Fibroblast of lung (primary cell): Measurements from ENCODE around the gene LTA4H. TPM values are rescaled to one million over a fixed set of nuclear protein-coding genes. Genes with fewer than 3 reads are reported as not detected.
A peak's percentile ranks its signal among the peaks of the same experiment; 100 is the strongest.

Experiments
- DNase-seq, 2 donors: peaks; one replicate each; pipeline versions ENCODE4 v3.0.0 to v3.0.0-alpha.2; 2010; ENCODE audit warnings: low read depth in 2 of 2
- H2AFZ ChIP-seq: 2 replicates; pipeline ENCODE4 v1.5.1; 2012; ENCODE audit warnings: low read length, control low read depth, inconsistent platforms
- H3K27ac ChIP-seq: 2 replicates; pipeline ENCODE4 v1.5.1; 2011; ENCODE audit warnings: low read length, control low read depth; ENCODE audit not compliant: insufficient read depth
- H3K27me3 ChIP-seq: 2 replicates; pipeline ENCODE4 v1.5.1; 2011; ENCODE audit warnings: mild to moderate bottlenecking, low read length; ENCODE audit not compliant: control insufficient read depth, insufficient read depth
- H3K36me3 ChIP-seq: 2 replicates; pipeline ENCODE4 v1.5.1; 2011; ENCODE audit warnings: low read length; ENCODE audit not compliant: control insufficient read depth, insufficient read depth
- H3K4me1 ChIP-seq: 2 replicates; pipeline ENCODE4 v1.5.1; 2011; ENCODE audit warnings: low read length; ENCODE audit not compliant: control insufficient read depth, insufficient read depth; ENCODE audit errors: extremely low read depth
- H3K4me2 ChIP-seq: 2 replicates; pipeline ENCODE4 v1.5.1; 2011; ENCODE audit warnings: low read length, control low read depth; ENCODE audit not compliant: insufficient read depth; ENCODE audit errors: extremely low read depth
- H3K4me3 ChIP-seq, 4 experiments: fragments of 200-600 bp in 1 of 4; sonication (generic) in 1 of 4; replicated peaks in 1 of 4; 2 replicates each; pipeline ENCODE4 v1.5.1; 2011 to 2016; ENCODE audit warnings: low read length in 4 of 4, low read depth in 3 of 4, mild to moderate bottlenecking in 3 of 4, control low read depth in 2 of 4, inconsistent platforms in 1 of 4, mixed read lengths in 1 of 4; ENCODE audit not compliant: insufficient read depth in 1 of 4; ENCODE audit errors: control extremely low read depth in 1 of 4
- H3K79me2 ChIP-seq: 2 replicates; pipeline ENCODE4 v1.5.1; 2012; ENCODE audit warnings: mild to moderate bottlenecking, low read length, inconsistent platforms; ENCODE audit not compliant: control insufficient read depth, insufficient read depth
- H3K9ac ChIP-seq: 2 replicates; pipeline ENCODE4 v1.5.1; 2011; ENCODE audit warnings: mild to moderate bottlenecking, low read length, control low read depth; ENCODE audit not compliant: insufficient read depth
- H3K9me3 ChIP-seq: 2 replicates; pipeline ENCODE4 v1.5.1; 2012; ENCODE audit warnings: low read depth, low read length; ENCODE audit not compliant: control insufficient read depth, insufficient read depth
- H4K20me1 ChIP-seq: 2 replicates; pipeline ENCODE4 v1.5.1; 2011; ENCODE audit warnings: low read length; ENCODE audit not compliant: control insufficient read depth, insufficient read depth; ENCODE audit errors: extremely low read depth
- CTCF ChIP-seq, 2 donors: IDR thresholded peaks in 1 of 2; conservative IDR thresholded peaks in 1 of 2; 1 replicate in 1 of 2; 2 replicates in 1 of 2; pipeline ENCODE4 v1.5.1; 2011 to 2012; ENCODE audit warnings: low read length in 2 of 2, control low read depth in 1 of 2, inconsistent platforms in 1 of 2, low read depth in 1 of 2, mild to moderate bottlenecking in 1 of 2
- EZH2 ChIP-seq: IDR thresholded peaks from 2 replicates; pipeline ENCODE4 v1.5.1; 2012; ENCODE audit warnings: low read length, control low read depth, mild to moderate bottlenecking; ENCODE audit errors: missing control alignments
- polyA plus RNA-seq, 2 donors: library from polyadenylated mRNA; depleted of rRNA in 1 of 2; stranded (reverse) in 1 of 2; unstranded in 1 of 2; fragments of >200 nt; gene quantifications; 2 replicates each; pipeline ENCODE4 v1.2.1, GENCODE V29; 2011 to 2012; ENCODE audit warnings: missing spikeins in 1 of 2
- total RNA-seq: library from RNA; depleted of rRNA; stranded (reverse); fragments of >200 nt; gene quantifications from 2 replicates; pipeline ENCODE4 v1.2.1, GENCODE V29; 2014

LTA4H gene
- total and polyA plus RNA-seq, 2 donors (not counting 1 experiment from before 2014, with no cell fraction given): 81.1 to 100 TPM

- Histone ChIP-seq H3K27ac (no peak overlapping the region), H2AFZ (no peak overlapping the region), H3K79me2 (no peaks in the 10 kb centered on the region), H3K27me3 (peaks cover 9% of the 10 kb centered on the region), H3K36me3 (no peaks in the 10 kb centered on the region), H3K9me3 (no peaks in the 10 kb centered on the region), H4K20me1 (no peaks in the 10 kb centered on the region), H3K4me3 (no peak overlapping the region), H3K9ac (no peak overlapping the region), H3K4me2 (no peak overlapping the region), H3K4me1 (no peaks in the 10 kb centered on the region)
- no peak for DNase-seq
- TF ChIP-seq EZH2: no peak
- TF ChIP-seq CTCF (conservative IDR thresholded peaks at IDR 0.05 in 1 of 2, IDR thresholded peaks at IDR 0.05 in 1 of 2; ENCODE audit: low read depth in 1 of 2, low read length in 2 of 2): no peak
Observed at GRCh38 chr12:96075560-96075959, 40.2 kb upstream of the LTA4H start.

GRCh38 chr12:96073346-96074330 lies 38.3 kb upstream of the LTA4H start:
- Histone ChIP-seq H3K27ac (no peak overlapping the region), H3K79me2 (no peaks in the 10 kb centered on the region), H4K20me1 (no peaks in the 10 kb centered on the region), H3K27me3 (peaks cover 8% of the 10 kb centered on the region), H3K4me3 (no peak overlapping the region), H3K4me2 (no peak overlapping the region), H3K4me1 (no peaks in the 10 kb centered on the region), H3K9ac (no peak overlapping the region), H2AFZ (no peak overlapping the region), H3K36me3 (no peaks in the 10 kb centered on the region), H3K9me3 (no peaks in the 10 kb centered on the region)
- no peak for TF ChIP-seq EZH2
- DNase-seq: no peak

GRCh38 chr12:96070670-96071279 lies 35.4 kb upstream of the LTA4H start:
- H3K9ac ChIP-seq: no peak overlapping the region
- TF ChIP-seq CTCF (conservative IDR thresholded peaks at IDR 0.05 in 1 of 2, IDR thresholded peaks at IDR 0.05 in 1 of 2; ENCODE audit: low read depth in 1 of 2, low read length in 2 of 2) (peak in 1 of 2 donors; percentile 20), EZH2 (no peak)
- H3K4me3 ChIP-seq: no peak overlapping the region
- H3K27ac ChIP-seq: no peak overlapping the region
- no peak overlapping the region for H3K4me2 ChIP-seq
- no peaks in the 10 kb centered on the region for H3K36me3 ChIP-seq
- no peaks in the 10 kb centered on the region for H3K4me1 ChIP-seq
- no peaks in the 10 kb centered on the region for H4K20me1 ChIP-seq
- no peaks in the 10 kb centered on the region for H3K27me3 ChIP-seq
- H3K9me3 ChIP-seq: no peaks in the 10 kb centered on the region
- no peaks in the 10 kb centered on the region for H3K79me2 ChIP-seq
- no peak overlapping the region for H2AFZ ChIP-seq
- peak in 1 of 2 donors; percentile 28 for DNase-seq
